Measurements from ENCODE around the gene CPNE4.

- TF ChIP-seq EZH2 (IDR thresholded peaks at IDR 0.05; ENCODE audit: low read length, unreplicated experiment) = no peak
- TF ChIP-seq CTCF (conservative IDR thresholded peaks at IDR 0.05; ENCODE audit: low read depth, low read length) = no peak
- TF ChIP-seq EZH2phosphoT487 (IDR thresholded peaks at IDR 0.05; ENCODE audit: borderline replicate concordance, low read length) = no peak
These were observed 18.5 kb downstream of the CPNE4 start for GRCh38 chr3:132016061-132017041.
